Activated CD4-positive, alpha-beta T cell treated with anti-CD3 and anti-CD28 coated beads, Interleukin-2, amount 50 U/mL, for 48 hours (primary cell): ENCODE results near the gene MYOZ3.

Experiments
- DNase-seq, 2 experiments: peaks; one replicate each; pipeline ENCODE4 v3.0.0-alpha.2; 2020

MYOZ3 gene

GRCh38 chr5:150627731-150628545, 33.1 kb upstream of the MYOZ3 start:
- DNase-seq = no peak

DNA sequence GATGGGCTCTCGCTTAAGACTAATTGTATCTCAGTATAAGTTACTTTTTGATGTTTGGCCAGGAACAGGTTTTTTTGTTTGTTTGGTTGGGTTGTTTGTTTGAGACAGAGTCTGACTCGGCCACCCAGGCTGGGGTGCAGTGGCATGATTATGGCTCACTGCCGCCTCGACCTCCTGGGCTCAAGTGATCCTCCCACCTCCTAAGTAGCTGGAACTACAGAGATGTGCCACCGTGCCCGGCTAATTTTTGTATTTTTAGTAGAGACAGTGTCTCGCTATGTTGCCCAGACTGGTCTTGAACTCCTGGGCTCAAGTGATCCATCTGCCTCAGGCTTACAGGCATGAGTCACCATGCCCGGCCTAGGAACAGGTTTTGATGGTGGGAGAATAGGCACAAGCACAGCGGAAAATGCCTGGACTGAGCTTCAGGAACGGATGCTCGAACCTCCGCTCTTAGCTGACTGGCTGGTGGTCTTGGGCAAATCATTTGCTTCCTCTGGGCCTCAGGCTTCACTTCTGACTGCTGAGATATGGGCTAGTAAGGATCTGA, 32.0 kb upstream of the MYOZ3 start:
- no peak for DNase-seq

- no peak for DNase-seq
Observed at GRCh38 chr5:150630016-150630415, 31.0 kb upstream of the MYOZ3 start.

DNA sequence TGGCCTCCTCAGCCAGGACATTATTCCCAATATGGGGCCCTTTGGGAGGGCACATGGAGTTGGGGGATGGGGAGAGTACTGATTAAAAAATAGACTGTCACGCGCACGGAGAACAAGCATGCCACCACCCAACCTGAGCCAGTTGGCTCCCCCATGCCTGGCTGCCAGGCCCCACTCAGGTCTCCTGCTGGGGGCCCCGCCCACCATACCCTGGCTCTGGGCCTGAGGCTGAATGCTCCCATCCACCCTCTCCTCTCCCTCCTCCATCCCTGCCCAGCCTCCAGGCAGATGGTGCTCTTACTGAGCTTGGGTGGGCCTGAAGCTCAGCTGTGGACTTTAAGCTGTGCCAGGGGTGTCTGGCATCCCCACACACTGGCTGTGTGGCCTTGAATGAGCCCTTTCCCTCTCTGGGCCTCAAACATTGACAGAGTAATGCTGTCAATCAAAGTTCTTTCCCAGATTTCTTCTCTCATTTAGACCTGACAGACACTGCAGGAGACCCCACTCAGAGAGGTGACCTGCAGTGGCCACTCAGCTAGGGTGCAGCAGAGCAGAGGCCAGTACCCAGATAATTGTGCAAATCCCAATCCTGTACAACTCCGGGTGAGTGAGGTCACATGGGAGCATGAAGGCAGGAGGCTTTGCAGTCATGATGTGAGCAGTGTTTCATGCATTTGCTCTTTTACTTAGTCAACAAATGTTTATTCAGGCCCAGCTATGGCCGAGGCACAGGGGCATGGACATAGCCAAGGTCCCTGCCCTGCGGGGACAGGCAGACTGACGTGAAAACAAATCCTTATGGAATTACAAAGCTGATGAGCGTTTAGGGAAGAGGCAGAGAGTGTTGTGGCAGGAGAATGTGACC, 30.4 kb upstream of the MYOZ3 start:
- DNase-seq = no peak

GRCh38 chr5:150631326-150631701, 29.7 kb upstream of the MYOZ3 start:
- DNase-seq = no peak

- no peak for DNase-seq
Observed at GRCh38 chr5:150632305-150633160, 28.5 kb upstream of the MYOZ3 start.

- no peak for DNase-seq
Observed at GRCh38 chr5:150633429-150633828, 27.6 kb upstream of the MYOZ3 start.

- no peak for DNase-seq
Observed at GRCh38 chr5:150636391-150637244, 24.4 kb upstream of the MYOZ3 start.

GRCh38 chr5:150637245-150638052, 23.6 kb upstream of the MYOZ3 start:
- no peak for DNase-seq

- no peak for DNase-seq
Observed at GRCh38 chr5:150638053-150638444, 23.0 kb upstream of the MYOZ3 start.

GRCh38 chr5:150638488-150639376, 22.3 kb upstream of the MYOZ3 start:
- DNase-seq = no peak

- no peak for DNase-seq
Observed at GRCh38 chr5:150639377-150639692, 21.7 kb upstream of the MYOZ3 start.

GRCh38 chr5:150639751-150640150, 21.3 kb upstream of the MYOZ3 start:
- no peak for DNase-seq

- no peak for DNase-seq
Observed at GRCh38 chr5:150640311-150641005, 20.6 kb upstream of the MYOZ3 start, which contains the start of gene SYNPO. SYNPO (plus strand) TSS chr5:150640660; CDS start chr5:150648276, 7,616 bp downstream.

- no peak for DNase-seq
Observed at GRCh38 chr5:150641006-150641570, 20.0 kb upstream of the MYOZ3 start.

- no peak for DNase-seq
Observed at GRCh38 chr5:150641824-150642566, 19.1 kb upstream of the MYOZ3 start.

DNA sequence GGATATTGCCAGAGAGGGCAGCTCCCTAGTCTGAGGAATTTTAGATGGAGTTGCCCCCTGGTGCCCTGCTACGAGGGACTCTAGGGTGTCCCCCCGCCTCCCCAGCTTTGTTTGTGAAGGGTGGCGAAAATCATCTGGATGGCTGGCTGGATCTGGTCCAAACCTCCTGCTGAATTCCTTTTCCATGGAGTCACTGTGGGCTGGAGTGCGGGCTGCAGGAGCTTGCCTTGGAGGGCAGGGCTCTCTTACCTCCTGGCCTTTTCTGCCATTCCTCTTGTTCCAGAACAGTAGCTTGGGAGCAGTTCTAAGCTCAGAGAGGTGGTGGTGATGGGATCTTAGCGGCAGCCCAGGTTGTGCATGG, 18.5 kb upstream of the MYOZ3 start:
- no peak for DNase-seq

DNA sequence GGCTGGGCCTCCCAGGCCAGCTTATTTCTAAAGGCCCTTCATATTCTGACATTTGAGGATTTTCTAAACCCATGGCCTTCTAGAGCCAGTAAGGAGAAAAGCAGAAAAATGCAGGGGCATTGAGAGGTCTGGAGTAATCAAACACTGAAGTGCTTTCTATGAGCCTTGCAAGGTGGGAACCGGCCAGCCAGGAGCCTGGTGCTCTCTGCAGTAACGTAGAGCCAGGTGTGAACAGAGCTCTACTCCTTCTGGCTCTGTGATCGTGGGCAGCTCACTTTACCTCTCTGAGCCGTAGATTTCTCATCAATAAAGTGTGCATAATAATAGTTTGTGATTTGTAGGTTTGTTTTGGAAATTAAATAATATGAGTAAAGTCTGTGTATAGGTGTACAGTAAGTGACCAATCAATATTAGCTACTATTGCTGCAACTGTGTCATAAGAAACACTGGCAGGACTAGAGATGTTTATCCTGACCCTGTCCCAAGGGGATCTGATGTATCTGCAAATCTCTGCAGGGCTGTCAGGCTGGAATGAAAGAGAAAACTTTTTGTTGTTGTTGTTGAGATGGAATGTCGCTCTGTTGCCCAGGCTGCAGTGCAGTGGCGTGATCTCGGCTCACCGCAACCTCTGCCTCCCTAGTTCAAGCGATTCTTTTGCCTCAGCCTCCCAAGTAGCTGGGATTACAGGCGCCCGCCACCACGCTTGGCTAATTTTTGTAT, 17.9 kb upstream of the MYOZ3 start:
- DNase-seq = no peak
